ENCODE measurements around the gene ATG9A.
"Not testable (repeated sequence)": the region's sequence is repeated elsewhere in the genome, so short reads cannot be mapped to it uniquely, and the experiment has no call there.

Gene ATG9A

DNA sequence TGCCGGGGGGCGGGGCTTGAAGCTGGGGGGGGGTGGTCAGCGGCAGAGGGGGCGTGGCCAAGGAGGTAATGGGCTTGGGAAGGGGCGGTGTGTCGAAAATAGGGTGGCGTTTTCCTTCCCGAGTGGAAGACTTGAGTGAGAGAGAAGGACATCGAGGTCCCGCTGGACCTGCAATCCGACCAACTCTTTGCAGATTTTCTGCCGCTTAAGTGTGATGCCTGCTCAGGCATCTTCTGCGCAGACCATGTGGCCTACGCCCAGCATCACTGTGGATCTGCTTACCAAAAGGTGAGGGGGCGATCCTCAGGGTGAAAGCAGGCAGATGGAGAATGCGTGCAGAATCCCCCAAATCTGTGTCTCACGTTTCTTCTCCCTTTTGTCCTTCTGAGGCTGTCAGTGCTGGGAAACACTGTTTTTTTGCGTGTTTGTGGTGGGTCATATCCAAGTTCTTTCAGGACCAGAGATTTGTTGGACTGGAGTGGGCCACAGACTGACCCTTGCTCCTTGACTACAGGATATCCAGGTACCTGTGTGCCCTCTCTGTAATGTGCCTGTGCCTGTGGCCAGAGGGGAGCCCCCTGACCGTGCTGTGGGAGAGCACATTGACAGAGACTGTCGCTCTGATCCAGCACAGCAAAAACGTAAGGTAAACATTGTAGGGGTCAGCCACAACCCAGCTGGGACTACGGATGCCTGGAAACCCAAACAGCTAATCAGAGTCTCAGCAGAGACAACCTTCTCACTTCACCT lies 22.1 kb downstream of the ATG9A start:
- DNase-seq (ENCODE audit: insufficient read length, low spot score) (no peak), FAIRE-seq (no peak)

DNA sequence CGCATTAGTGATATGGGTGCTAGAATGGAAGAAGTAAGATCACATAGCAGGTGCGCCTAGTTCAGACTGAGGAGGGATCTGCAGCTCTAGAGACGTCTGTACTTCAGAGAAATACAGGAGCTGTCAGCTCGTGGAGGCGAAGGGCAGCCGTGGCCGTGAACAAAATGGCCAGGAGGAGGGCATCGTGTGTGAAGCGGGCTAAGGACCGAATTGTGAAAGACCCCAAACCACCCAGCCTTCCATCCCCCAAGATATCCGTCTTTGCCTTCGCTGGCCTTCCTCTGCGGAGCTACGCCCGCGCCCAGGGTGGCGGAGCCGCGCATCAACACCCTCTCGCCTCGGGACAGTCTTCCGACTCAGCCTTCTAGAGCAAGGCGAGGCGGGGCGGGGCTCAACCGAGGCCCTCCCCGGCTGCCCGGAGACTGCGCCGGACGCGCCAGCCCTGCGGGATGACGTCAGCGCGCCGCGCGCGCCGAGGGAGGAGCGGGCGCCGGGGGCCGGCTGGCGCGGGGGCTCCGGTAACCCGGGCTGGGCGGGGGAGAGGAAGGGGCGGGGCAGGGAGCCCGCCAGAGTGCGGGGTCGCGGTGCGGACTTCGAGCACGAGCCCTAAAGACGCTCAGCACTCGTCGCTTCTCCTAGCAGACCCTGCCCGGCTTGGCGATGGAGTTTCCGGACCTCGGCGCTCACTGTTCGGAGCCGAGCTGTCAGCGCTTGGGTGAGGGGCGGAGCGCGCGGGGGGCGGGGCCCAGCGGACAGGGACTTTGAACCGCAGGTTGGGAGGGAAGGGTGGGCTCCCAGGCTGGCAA lies 22.9 kb downstream of the ATG9A start, which contains the start of gene ZFAND2B:
Gene ZFAND2B, plus strand, starts transcription at position 455 of the 806 bp plus-strand sequence. Its CDS starts 206 bp downstream, at position 661.
- FAIRE-seq (peak; percentile 69), DNase-seq (ENCODE audit: insufficient read length, low spot score) (peak; percentile 96)

DNA sequence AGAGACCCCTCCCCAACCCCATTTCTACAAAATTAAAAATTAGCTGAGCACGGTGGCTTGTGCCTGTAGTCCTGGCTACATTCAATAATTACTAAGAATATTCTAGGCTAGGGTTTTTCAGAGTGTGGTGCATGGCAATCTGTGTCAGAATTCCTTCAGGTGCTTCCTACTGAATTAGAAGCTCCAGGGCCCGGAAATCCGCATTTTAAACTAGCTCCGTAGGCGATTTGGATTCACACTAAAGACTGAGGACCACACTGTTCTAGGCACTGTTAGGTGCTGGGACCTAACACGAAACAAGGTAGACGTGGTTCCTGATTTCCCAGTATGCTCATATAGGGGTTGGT lies 23.5 kb downstream of the ATG9A start:
- DNase-seq (ENCODE audit: insufficient read length, low spot score): no peak
- FAIRE-seq: no peak

DNA sequence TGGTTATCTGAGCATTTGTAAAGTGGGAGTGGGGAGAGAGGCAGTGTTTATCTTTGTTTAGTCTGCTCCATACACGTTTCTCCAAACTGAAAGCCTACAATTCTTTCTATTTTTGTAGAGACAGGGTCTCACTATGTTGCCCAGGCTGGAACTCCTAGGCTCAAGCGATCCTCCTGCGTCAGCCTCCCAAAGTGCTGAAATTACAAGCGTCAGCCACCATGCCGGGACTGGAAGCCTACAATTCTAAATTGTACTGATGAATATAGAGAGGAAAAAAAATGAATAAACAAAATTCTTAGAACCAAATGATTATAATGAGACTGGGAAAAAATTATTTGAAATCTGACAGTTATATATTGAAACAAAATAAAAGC lies 24.3 kb downstream of the ATG9A start:
- DNase-seq (ENCODE audit: insufficient read length, low spot score): no peak
- no peak for FAIRE-seq

DNA sequence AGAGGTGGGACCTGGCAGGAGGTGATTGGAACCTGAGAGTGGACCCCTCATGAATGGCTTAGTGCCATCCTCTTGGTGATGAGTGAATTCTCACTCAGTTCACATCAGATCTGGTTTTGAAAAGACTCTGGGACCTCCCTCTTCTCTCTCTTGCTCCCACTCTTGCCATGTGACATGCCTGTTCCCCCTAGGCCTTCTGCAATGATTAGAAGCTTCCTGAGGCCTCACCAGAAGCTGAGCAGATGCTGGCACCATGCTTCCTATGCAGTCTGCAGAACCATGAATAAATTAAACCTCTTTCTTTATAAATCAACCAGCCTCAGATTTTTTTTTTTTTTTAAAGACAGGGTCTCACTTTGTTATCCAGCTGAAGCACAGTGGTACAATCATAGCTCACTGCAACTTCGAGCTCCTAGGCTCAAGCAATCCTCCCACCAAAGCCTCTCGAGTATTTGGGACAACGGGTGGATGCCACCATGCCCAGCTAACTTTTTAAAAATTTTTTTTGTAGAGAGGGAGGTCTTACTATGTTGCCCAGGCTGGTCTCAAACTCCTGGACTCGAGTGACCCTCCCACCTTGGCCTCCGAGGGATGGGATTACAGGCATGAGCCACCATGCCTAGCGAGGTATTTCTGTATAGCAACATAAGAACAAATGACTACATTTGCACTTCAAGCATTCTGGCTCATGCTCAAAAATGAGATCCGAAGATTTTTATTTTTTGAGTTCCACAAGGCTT lies 24.8 kb downstream of the ATG9A start:
- no peak for FAIRE-seq
- no peak for DNase-seq (ENCODE audit: insufficient read length, low spot score)

DNA sequence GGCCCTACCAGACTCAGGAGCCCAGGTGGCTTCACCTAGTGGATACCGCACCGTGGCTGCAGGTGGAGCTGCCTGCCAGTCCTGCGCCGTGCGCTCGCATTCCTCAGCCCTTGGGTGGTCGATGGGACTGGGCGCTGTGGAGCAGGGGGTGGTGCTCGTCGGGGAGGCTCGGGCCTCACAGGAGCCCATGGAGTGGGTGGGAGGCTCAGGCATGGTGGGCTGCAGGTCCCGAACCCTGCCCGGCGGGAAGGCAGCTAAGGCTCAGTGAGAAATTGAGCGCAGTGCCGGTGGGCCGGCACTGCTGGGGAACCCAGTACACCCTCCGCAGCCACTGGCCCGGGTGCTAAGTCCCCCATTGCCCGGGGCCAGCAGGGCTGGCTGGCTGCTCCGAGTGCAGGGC lies 28.1 kb downstream of the ATG9A start:
- not testable (repeated sequence) for FAIRE-seq; DNase-seq (ENCODE audit: insufficient read length, low spot score)

DNA sequence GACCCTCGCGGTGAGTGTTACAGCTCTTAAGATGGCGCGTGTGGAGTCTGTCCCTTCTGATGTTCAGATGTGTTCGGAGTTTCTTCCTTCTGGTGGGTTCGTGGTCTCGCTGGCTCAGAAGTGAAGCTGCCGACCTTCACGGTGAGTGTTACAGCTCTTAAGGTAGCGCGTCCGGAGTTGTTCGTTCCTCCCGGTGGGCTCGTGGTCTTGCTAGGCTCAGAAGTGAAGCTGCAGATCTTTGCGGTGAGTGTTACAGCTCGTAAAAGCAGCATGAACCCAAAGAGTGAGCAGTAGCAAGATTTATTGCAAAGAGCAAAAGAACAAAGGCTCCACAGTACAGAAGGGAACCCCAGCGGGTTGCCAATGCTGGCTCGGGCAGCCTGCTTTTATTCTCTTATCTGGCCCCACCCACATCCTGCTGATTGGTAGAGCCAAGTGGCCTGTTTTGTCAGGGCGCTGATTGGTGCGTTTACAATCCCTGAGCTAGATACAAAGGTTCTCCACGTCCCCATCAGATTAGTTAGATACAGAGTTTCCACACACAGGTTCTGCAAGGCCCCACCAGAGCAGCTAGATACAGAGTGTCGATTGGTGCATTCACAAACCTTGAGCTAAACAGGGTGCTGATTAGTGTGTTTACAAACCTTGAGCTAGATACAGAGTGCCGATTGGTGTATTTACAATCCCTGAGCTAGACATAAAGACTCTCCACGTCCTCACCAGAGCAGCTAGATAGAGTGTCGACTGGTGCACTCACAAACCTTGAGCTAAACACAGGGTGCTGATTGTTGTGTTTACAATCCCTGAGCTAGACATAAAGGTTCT lies 28.7 kb downstream of the ATG9A start:
- FAIRE-seq: not testable (repeated sequence)

DNA sequence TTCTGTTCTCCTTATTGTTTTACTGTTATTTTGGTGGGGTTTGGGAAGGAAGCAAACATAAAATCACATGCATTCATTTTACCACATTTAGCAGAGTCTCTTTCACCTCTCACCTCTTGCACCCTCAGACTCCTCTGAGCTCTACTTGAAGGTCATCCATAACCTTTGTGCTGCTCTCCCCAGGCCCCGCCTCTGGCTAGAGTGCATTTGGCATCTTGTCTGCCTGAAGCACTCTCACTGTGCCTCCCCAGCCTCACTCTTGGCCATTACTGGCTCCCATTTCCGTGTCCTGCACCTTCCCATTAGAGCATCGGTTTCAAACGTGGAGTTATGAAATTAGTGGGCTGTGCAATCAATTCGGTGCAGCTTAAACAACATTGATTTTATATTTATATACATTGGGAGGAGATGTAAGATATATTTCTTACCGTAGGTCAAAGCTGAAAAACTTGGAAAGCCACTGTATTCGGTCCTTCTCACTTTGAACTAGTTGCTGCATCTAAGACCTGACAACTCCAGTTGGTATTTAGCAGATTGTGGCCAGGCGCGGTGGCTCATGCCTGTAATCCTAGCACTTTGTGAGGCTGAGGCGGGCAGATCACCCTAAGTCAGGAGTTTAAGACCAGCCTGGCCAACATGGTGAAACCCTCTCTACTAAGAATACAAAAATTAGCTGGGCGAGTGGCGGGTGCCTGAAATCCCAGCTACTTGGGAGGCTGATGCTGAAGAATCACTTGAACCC lies 29.8 kb downstream of the ATG9A start:
- DNase-seq (ENCODE audit: insufficient read length, low spot score) (no peak), FAIRE-seq (no peak)

More for the DNA sequence above, 28.7 kb downstream of the ATG9A start:
- DNase-seq (ENCODE audit: insufficient read length, low spot score): not testable (repeated sequence)

DNA sequence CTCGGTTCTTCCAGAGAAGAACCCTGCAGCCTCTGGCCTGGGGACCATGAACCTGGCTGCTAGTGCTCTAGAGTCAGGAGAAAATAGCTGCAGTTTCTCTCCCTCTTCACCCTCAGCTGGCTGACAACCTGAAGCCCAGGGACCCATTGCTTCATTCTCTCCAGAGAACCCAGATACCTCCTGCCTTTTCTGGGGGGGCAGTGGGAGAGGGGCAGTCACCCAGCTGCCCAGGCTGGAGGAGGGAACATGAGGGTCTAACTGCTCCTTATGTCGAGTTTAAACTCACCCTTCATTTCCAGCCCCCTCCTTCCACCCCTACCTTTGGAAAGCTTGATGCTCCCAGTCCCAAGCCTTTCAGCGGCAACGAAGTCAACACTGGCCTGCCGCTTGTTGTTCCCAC lies 30.5 kb downstream of the ATG9A start:
- FAIRE-seq (no peak), DNase-seq (ENCODE audit: insufficient read length, low spot score) (no peak)

DNA sequence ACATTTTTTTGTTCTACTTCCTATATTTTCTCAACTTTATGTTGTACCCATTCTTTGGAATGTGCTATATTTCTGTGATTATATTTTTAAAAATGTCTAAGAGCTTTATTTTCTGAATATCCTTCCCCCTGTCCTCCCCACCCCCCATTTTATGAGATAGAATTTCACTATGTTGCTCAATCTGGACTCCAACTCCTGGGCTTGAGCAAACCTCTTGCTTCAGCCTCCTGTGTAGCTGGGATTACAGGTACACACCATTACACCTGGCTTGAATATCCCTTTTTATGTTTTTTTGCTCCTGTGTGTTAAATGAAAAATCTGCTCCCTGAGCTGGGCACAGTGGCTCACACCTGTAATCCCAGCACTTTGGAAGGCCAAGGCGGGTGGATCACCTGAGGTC lies 32.0 kb downstream of the ATG9A start:
- DNase-seq (ENCODE audit: insufficient read length, low spot score) (no peak), FAIRE-seq (no peak)

DNA sequence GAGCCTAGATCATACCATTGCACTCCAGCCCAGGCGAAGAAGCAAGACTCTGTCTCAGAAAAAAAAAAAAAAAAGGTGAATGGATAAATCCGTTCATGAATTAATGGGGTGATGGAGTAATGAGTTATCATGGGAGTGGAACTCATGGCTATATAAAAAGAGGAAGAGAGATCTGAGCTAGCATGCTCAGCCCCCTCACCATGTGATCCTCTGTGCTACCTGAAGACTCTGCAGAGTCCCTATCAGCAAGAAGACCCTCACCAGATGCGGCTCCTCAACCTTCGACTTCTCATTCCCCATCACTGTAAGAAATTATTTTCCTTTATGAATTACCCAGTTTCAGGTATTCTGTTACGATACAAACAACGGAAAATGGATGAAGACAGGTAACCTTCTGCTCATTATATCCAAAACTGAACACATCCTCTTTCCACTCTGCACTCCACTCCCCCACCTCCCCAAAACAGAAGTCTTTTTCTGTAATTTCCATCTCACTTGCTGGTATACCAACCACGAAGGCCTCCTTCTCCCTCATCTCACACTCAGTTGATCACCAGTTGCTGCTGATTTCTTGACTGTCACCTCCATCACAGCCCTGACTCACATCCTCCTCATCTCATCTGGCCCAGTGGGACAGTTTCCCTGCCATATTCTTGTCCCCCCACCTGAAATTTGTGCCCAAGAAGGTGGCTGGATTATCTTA lies 42.5 kb downstream of the ATG9A start:
- FAIRE-seq (no peak), DNase-seq (ENCODE audit: insufficient read length, low spot score) (no peak)

DNA sequence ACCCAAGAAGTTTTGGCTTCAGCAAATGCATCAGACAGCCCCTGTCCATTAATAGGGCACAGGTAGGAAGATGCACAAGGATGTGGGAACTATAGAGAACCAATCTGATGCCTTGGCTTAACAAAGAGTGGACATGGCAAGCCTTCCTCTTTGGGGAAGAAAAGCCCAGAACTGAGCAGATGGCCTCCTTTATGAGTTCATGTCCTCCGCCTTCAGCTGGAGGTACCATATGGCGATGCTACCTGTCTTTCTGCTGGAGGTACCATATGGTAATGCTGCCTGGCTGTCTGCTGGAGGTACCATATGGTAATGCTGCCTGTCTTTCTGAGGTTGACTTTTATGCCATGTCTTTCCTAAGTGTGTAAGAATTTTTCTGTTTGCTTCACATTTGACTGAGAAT lies 45.3 kb downstream of the ATG9A start:
- no peak for FAIRE-seq

DNA sequence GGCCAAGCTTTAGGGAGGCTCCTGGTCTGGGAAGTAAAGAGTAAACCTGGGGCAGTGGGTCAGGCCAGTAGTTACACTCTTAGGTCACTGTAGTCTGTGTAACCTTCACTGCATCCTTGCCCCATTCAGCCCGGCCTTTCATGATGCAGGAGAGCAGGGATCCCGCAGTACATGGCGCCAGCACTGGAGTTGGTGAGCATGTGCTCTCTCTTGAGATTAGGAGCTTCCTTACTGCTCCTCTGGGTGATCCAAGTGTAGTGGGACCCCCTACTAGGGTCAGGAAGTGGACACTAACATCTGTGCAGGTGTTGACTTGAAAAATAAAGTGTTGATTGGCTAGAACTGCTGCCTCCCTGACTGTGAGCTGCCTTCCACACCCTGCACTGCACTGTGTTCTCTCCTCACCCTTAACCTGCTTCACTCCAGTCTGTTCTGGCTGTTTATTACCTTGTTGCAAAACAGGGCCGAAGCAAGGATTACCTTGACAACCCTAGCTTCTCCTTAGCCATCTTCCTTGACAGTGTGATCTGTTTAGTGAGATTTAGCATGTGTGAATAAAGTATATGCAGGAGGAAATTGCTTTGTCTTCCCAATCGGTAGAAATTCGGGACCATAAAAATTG lies 46.2 kb downstream of the ATG9A start:
- FAIRE-seq: no peak

More for the DNA sequence above, 45.3 kb downstream of the ATG9A start:
- DNase-seq (ENCODE audit: insufficient read length, low spot score): no peak

DNA sequence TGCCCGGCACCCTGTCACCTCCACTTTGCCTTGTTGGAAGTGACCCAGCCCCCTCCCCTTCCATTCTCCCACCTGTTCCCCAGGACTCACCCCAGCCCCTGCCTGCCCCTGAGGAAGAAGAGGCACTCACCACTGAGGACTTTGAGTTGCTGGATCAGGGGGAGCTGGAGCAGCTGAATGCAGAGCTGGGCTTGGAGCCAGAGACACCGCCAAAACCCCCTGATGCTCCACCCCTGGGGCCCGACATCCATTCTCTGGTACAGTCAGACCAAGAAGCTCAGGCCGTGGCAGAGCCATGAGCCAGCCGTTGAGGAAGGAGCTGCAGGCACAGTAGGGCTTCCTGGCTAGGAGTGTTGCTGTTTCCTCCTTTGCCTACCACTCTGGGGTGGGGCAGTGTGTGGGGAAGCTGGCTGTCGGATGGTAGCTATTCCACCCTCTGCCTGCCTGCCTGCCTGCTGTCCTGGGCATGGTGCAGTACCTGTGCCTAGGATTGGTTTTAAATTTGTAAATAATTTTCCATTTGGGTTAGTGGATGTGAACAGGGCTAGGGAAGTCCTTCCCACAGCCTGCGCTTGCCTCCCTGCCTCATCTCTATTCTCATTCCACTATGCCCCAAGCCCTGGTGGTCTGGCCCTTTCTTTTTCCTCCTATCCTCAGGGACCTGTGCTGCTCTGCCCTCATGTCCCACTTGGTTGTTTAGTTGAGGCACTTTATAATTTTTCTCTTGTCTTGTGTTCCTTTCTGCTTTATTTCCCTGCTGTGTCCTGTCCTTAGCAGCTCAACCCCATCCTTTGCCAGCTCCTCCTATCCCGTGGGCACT lies 46.9 kb downstream of the ATG9A start:
- FAIRE-seq (no peak), DNase-seq (ENCODE audit: insufficient read length, low spot score) (no peak)

More for the DNA sequence above, 46.2 kb downstream of the ATG9A start:
- DNase-seq (ENCODE audit: insufficient read length, low spot score): no peak

DNA sequence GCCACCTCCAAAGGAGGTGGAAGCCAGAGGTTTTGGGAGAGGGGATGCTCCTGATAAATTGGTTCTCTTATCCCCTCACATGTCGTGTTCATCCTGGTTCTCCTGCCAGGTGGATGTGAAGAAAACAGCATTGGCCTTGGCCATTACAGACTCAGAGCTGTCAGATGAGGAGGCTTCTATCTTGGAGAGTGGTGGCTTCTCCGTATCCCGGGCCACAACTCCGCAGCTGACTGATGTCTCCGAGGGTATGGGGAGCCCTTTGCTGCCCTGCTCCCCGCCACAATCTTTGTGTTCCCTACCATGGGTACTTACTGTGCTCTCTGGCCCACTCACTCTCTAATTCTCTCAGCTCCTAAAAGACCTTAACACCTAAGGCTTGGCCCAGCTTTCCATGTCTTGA lies 47.9 kb downstream of the ATG9A start:
- FAIRE-seq (no peak), DNase-seq (ENCODE audit: insufficient read length, low spot score) (no peak)

DNA sequence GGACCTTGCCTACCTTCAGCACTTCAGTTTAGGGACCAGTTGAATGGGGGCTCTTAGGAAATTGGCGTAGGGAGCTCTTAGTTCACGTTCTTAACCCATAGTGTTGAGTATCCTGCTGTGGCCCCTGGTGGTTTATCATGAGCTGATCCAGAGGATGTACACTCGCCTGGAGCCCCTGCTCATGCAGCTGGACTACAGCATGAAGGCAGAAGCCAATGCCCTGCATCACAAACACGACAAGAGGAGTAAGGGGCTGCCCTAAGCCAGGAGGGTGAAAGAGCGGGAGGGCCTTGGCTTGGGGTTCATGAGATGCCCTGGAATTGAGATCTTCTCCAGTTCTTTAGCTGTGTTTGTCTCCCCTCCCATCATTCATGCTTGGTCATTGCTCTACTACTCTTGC lies 48.5 kb downstream of the ATG9A start:
- no peak for FAIRE-seq
- no peak for DNase-seq (ENCODE audit: insufficient read length, low spot score)

DNA sequence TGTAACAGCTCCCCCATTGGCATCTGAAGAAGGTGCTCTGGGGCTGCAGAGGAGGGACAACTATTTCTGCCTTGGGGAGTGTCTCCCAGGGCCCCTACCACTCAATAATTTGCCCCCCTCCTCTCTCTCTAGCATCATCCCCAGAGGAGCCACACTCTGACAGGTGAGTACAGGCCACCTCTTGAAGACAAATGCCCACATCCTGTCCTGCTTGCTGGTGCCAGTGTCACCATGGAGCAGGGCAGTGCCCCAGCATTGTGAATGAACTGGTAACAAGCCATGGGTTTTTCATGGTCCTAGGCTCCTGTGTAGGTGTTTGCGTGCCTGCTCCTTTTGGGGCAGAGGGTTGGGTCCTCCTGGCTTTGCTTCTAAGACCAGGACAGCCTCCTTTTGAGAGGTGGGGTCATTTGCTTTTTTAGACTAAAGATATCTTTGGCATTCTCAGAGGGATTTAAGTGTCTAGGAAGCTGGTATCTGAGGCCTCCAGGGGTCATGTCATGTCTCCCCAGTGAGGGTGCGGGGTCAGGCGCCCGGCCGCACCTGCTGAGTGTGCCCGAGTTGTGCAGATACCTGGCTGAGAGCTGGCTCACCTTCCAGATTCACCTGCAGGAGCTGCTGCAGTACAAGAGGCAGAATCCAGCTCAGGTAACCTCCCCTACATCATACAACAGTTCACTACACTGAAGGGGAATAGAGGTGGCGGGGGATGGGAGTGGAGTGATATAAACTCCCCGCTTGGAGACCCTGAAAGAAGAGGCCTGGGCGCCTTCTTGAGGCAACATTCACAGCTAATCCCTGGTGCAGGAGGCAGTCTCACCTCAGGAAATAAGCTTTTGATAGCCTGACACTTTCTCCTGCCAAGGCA lies 49.6 kb downstream of the ATG9A start:
- no peak for FAIRE-seq

More for the DNA sequence above, 49.6 kb downstream of the ATG9A start:
- DNase-seq (ENCODE audit: insufficient read length, low spot score): no peak
